Measurements from ENCODE around the gene TUT1. TPM values are rescaled to one million over a fixed set of nuclear protein-coding genes. Genes with fewer than 3 reads are reported as not detected.

TUT1 gene
- total and polyA plus RNA-seq, 2 of the 4 experiments (the other 2 are of a cell fraction) = 4.3 to 10.1 TPM

DNA sequence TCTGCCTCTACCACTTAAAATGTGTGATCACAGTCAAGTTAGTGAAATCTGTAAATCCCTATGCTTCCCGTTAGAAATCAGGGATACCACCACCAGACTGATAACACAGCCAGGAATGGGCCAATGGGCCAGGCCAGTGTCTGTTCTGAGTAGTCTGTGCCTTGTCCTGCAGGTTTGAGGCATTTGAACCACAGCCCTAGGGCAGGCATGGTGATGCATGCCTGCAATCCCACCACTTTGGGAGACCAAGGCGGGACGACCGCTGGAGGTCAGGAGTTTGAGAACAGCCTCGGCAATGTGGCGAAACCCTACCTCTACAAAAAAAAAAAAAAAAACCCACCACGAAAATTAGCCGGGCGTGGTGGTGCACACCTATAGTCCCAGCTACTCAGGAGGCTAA is 32.7 kb downstream of the TUT1 start:
- DNase-seq (no peak), ATAC-seq (ENCODE audit: low read depth) (no peak)
- Histone ChIP-seq H2AK5ac (ENCODE audit: low read depth, low read length) (0 out of 2 replicates have a peak overlapping the region, but pooled peaks have one; percentile 36), H4K8ac (ENCODE audit: low read depth in 2 of 2, low read length in 2 of 2) (no peak overlapping the region), H3K36me3 (ENCODE audit: control insufficient read depth, insufficient read depth, low read length) (peaks cover 26% of the 10 kb centered on the region), H3K27ac (ENCODE audit: insufficient read depth, low read length) (no peak overlapping the region), H3K4ac (ENCODE audit: low read depth, low read length) (no peak overlapping the region), H2BK120ac (ENCODE audit: low read depth, low read length) (no peak overlapping the region), H2AK9ac (replicated peaks; ENCODE audit: low read depth, low read length, poor library complexity) (no peak overlapping the region), H3K23ac (ENCODE audit: low read depth, low read length) (peak overlapping the region; percentile 4; the same call in 1 of the 2 replicates), H3K4me3 (ENCODE audit: insufficient read depth, low read depth, low read length) (no peak overlapping the region), H2AFZ (replicated peaks; ENCODE audit: low read length, poor library complexity) (no peak overlapping the region), H4K5ac (ENCODE audit: low read depth, low read length) (no peak overlapping the region), H3K9me1 (ENCODE audit: insufficient read depth, low read length) (peaks cover 24% of the 10 kb centered on the region), H2BK20ac (ENCODE audit: low read depth, low read length) (no peak overlapping the region), H3K9me3 (ENCODE audit: control insufficient read depth, insufficient read depth, low read length) (no peaks in the 10 kb centered on the region), H4K20me1 (ENCODE audit: insufficient read depth, low read length) (peaks cover 38% of the 10 kb centered on the region), H2BK15ac (ENCODE audit: low read depth, low read length) (no peak overlapping the region), H3K18ac (ENCODE audit: low read depth, low read length) (no peak overlapping the region), H3K14ac (replicated peaks; ENCODE audit: low read depth, low read length) (no peak overlapping the region), H4K91ac (ENCODE audit: insufficient read depth, low read depth, low read length) (no peak overlapping the region), H3K56ac (ENCODE audit: extremely low read depth, insufficient read depth, low read length) (no peak overlapping the region), H2BK5ac (ENCODE audit: low read depth, low read length, poor library complexity, severe bottlenecking) (no peak overlapping the region), H3K27me3 (ENCODE audit: control insufficient read depth, insufficient read depth, low read length) (no peaks in the 10 kb centered on the region), H3K4me2 (ENCODE audit: low read depth, low read length) (no peak overlapping the region), H3K4me1 (ENCODE audit: control insufficient read depth, insufficient read depth, low read length) (peaks cover 32% of the 10 kb centered on the region), H3K9ac (ENCODE audit: low read depth, low read length) (no peak overlapping the region), H3K79me1 (ENCODE audit: low read depth in 1 of 2, low read length in 2 of 2) (peaks cover 21 to 46% of the 10 kb centered on the region in 2 experiments)
- dilution Hi-C loops (cut with HindIII; ENCODE audit: low sequenced_read_pairs, unreplicated experiment) = no loop called here
- ChIA-PET POLR2A (ENCODE audit: unreplicated experiment) (no interaction called here), CTCF (interaction anchor here (1.0 to 2.7 kb wide), 2 partner anchors 16 to 164 kb away, joined by 4 to 8 read pairs; no protein-coding TSS in a partner anchor)
- no peak for TF ChIP-seq RAD21 (IDR thresholded peaks at IDR 0.05; ENCODE audit: low read length)
- TF ChIP-seq SMC3 (IDR thresholded peaks at IDR 0.05; ENCODE audit: low read depth, low read length) = no peak
- no peak for TF ChIP-seq CHD1 (IDR thresholded peaks at IDR 0.05; ENCODE audit: low read depth, low read length)
- TF ChIP-seq BHLHE40 (IDR thresholded peaks at IDR 0.05; ENCODE audit: low read depth, low read length) = no peak
- TF ChIP-seq FOS (IDR thresholded peaks at IDR 0.05; ENCODE audit: low read depth, low read length) = no peak
- no peak for TF ChIP-seq RCOR1 (IDR thresholded peaks at IDR 0.05; ENCODE audit: insufficient replicate concordance, low read length)
- TF ChIP-seq, protein P1, sequence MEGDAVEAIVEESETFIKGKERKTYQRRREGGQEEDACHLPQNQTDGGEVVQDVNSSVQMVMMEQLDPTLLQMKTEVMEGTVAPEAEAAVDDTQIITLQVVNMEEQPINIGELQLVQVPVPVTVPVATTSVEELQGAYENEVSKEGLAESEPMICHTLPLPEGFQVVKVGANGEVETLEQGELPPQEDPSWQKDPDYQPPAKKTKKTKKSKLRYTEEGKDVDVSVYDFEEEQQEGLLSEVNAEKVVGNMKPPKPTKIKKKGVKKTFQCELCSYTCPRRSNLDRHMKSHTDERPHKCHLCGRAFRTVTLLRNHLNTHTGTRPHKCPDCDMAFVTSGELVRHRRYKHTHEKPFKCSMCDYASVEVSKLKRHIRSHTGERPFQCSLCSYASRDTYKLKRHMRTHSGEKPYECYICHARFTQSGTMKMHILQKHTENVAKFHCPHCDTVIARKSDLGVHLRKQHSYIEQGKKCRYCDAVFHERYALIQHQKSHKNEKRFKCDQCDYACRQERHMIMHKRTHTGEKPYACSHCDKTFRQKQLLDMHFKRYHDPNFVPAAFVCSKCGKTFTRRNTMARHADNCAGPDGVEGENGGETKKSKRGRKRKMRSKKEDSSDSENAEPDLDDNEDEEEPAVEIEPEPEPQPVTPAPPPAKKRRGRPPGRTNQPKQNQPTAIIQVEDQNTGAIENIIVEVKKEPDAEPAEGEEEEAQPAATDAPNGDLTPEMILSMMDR (conservative IDR thresholded peaks at IDR 0.05; ENCODE audit: low read depth, low read length) = no peak
- TF ChIP-seq MAFK (IDR thresholded peaks at IDR 0.05; ENCODE audit: low read depth, low read length) = no peak
- TF ChIP-seq, protein P2, sequence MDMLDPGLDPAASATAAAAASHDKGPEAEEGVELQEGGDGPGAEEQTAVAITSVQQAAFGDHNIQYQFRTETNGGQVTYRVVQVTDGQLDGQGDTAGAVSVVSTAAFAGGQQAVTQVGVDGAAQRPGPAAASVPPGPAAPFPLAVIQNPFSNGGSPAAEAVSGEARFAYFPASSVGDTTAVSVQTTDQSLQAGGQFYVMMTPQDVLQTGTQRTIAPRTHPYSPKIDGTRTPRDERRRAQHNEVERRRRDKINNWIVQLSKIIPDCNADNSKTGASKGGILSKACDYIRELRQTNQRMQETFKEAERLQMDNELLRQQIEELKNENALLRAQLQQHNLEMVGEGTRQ (IDR thresholded peaks at IDR 0.05; ENCODE audit: low read depth, low read length) = no peak
- intact Hi-C loops (cut with micrococcal nuclease) = no loop called here
- no TSS peak for BruUV-seq (replicated peaks)
- WGBS, 2 experiments (ENCODE audit: extremely low coverage in 2 of 2, insufficient read length in 1 of 2) = no CpG with 5 or more reads among the region's 9 CpGs
- in situ Hi-C loops (cut with MboI; ENCODE audit: low sequenced_read_pairs) = loop anchor here (5.0 kb wide), 1 partner anchor 161 kb away; no protein-coding TSS in a partner anchor
